A549 (cell line): ENCODE measurements around the gene DRC7. TPM values are rescaled to one million over a fixed set of nuclear protein-coding genes. Genes with fewer than 3 reads are reported as not detected.

ENCODE experiments used
- ATAC-seq, 2 experiments: fragments of 200-7000 bp in 1 of 2; fragments of >200 bp in 1 of 2; cut with Nextera tagmentation in 1 of 2; cut with Tn5 transposase in 1 of 2; 3 replicates each; pipeline versions ENCODE4 v1.8.0 to v1.9.1; 2018 to 2020; ENCODE audit warnings: mild to moderate bottlenecking in 1 of 2, moderate library complexity in 1 of 2
- CTCF ChIA-PET: fragments of 300-600 bp; sonication (Branson Sonifier 250); formaldehyde crosslinking; extraction: SDS; loops from one replicate; lab custom pipeline; 2021; ENCODE audit warnings: antibody characterized with exemption, inconsistent platforms; lab: Yijun Ruan, JAX
- POLR2A ChIA-PET: fragments of 350-600 bp; formaldehyde crosslinking; extraction: SDS; loops from one replicate; lab custom pipeline; 2021; ENCODE audit warnings: antibody characterized with exemption, inconsistent platforms; lab: Yijun Ruan, JAX
- DNase-seq, 2 experiments: peaks; one replicate each; pipeline versions ENCODE4 v3.0.0 to v3.0.0-alpha.2; 2011 to 2016; ENCODE audit warnings: low read depth in 1 of 2, low spot score in 1 of 2
- FAIRE-seq: peaks from 2 replicates; lab custom pipeline; 2011; peaks lifted over from hg19 to GRCh38; lab: Jason Lieb, UNC
- H3K27ac ChIP-seq, 2 experiments: fragments of >200 bp; sonication (Bioruptor Twin); formaldehyde crosslinking; 3 replicates each; pipeline ENCODE4 v1.5.1; 2016 to 2017
- H3K4me1 ChIP-seq: fragments of >200 bp; sonication (Bioruptor Twin); formaldehyde crosslinking; 3 replicates; pipeline ENCODE4 v1.6.1; 2016
- H3K4me2 ChIP-seq: fragments of >200 bp; sonication (Bioruptor Twin); formaldehyde crosslinking; 3 replicates; pipeline ENCODE4 v1.6.1; 2016
- H3K4me3 ChIP-seq: fragments of >200 bp; sonication (Bioruptor Twin); formaldehyde crosslinking; 3 replicates; pipeline ENCODE4 v1.5.1; 2016
- H3K9me3 ChIP-seq: fragments of >200 bp; sonication (Bioruptor Twin); formaldehyde crosslinking; 3 replicates; pipeline ENCODE4 v1.6.1; 2016
- CBX2 ChIP-seq: fragments of 200-600 bp; sonication (generic); IDR thresholded peaks from 2 replicates; pipeline ENCODE4 v1.6.1; 2016; ENCODE audit warnings: low read depth, mild to moderate bottlenecking, borderline replicate concordance
- CEBPB ChIP-seq, 2 experiments: fragments of >200 bp in 1 of 2; sonication (Bioruptor Twin) in 1 of 2; formaldehyde crosslinking in 1 of 2; IDR thresholded peaks; 2 replicates each; pipeline ENCODE4 v1.6.1; 2012 to 2016
- CHD4 ChIP-seq: fragments of 200-600 bp; sonication (generic); IDR thresholded peaks from 2 replicates; pipeline ENCODE4 v1.6.1; 2016; ENCODE audit warnings: antibody characterized with exemption, mild to moderate bottlenecking, borderline replicate concordance
- CTCF ChIP-seq: fragments of >200 bp; sonication (Bioruptor Twin); formaldehyde crosslinking; IDR thresholded peaks from 3 replicates; pipeline ENCODE4 v1.5.1; 2016
- EHF ChIP-seq: fragments of 250-450 bp; sonication (Bioruptor Pico); IDR thresholded peaks from 2 replicates; pipeline ENCODE4 v1.5.0; 2020; ENCODE audit warnings: mild to moderate bottlenecking
- ESRRA ChIP-seq: fragments of 150-350 bp; IDR thresholded peaks from 2 replicates; pipeline ENCODE4 v1.6.1; 2014; ENCODE audit warnings: mild to moderate bottlenecking, low read length, borderline replicate concordance
- FOSB ChIP-seq: fragments of 250-450 bp; sonication (Bioruptor Pico); IDR thresholded peaks from 2 replicates; pipeline ENCODE4 v1.5.0; 2020; ENCODE audit warnings: mild to moderate bottlenecking, moderate library complexity
- HDAC2 ChIP-seq: fragments of 200-600 bp; sonication (generic); IDR thresholded peaks from 2 replicates; pipeline ENCODE4 v1.6.1; 2016
- HOXA7 ChIP-seq: fragments of 250-450 bp; sonication (Bioruptor Pico); IDR thresholded peaks from 2 replicates; pipeline ENCODE4 v1.5.0; 2020; ENCODE audit warnings: mild to moderate bottlenecking, moderate library complexity
- HOXB5 ChIP-seq: fragments of 250-450 bp; sonication (Bioruptor Pico); IDR thresholded peaks from 2 replicates; pipeline ENCODE4 v1.5.0; 2020; ENCODE audit warnings: mild to moderate bottlenecking, moderate library complexity
- JUN ChIP-seq, 2 experiments: fragments of >200 bp; sonication (Bioruptor Twin); formaldehyde crosslinking; IDR thresholded peaks; 2 replicates in 1 of 2; 3 replicates in 1 of 2; pipeline ENCODE4 v1.6.1; 2016 to 2017
- JUNB ChIP-seq: fragments of >200 bp; sonication (Bioruptor Twin); formaldehyde crosslinking; IDR thresholded peaks from 2 replicates; pipeline ENCODE4 v1.6.1; 2016
- MAX ChIP-seq: IDR thresholded peaks from 2 replicates; pipeline ENCODE4 v1.6.1; 2012
- PHF8 ChIP-seq: fragments of 200-600 bp; sonication (generic); IDR thresholded peaks from 2 replicates; pipeline ENCODE4 v1.6.1; 2016; ENCODE audit warnings: low read depth, mild to moderate bottlenecking, antibody characterized with exemption, moderate library complexity, borderline replicate concordance
- POLR2A ChIP-seq: IDR thresholded peaks from 2 replicates; pipeline ENCODE4 v1.6.1; 2012; ENCODE audit warnings: mild to moderate bottlenecking, low read length
- POLR2AphosphoS2 ChIP-seq: conservative IDR thresholded peaks from 2 replicates; pipeline ENCODE4 v1.6.1; 2012; ENCODE audit warnings: low read length, improper control_type of control experiment, inconsistent platforms
- RAD21 ChIP-seq, 2 experiments: fragments of >200 bp in 1 of 2; sonication (Bioruptor Twin) in 1 of 2; formaldehyde crosslinking in 1 of 2; IDR thresholded peaks in 1 of 2; conservative IDR thresholded peaks in 1 of 2; 2 replicates in 1 of 2; 3 replicates in 1 of 2; pipeline ENCODE4 v1.6.1; 2012 to 2018; ENCODE audit warnings: inconsistent platforms in 1 of 2
- ZC3H11A ChIP-seq: fragments of 450-650 bp; IDR thresholded peaks from 2 replicates; pipeline ENCODE4 v1.6.1; 2014; ENCODE audit warnings: antibody characterized with exemption, mild to moderate bottlenecking
- ZFP36 ChIP-seq: fragments of 450-650 bp; IDR thresholded peaks from 2 replicates; pipeline ENCODE4 v1.6.1; 2014; ENCODE audit warnings: borderline replicate concordance; ENCODE audit not compliant: partially characterized antibody
- ZNF302 ChIP-seq: fragments of 250-450 bp; sonication (Bioruptor Pico); IDR thresholded peaks from 2 replicates; pipeline ENCODE4 v1.9.0; 2021; ENCODE audit warnings: inconsistent platforms, mild to moderate bottlenecking, moderate library complexity
- WGBS: methylation state at CpG from one replicate; pipeline ENCODE4 v1.1.6; 2017; ENCODE audit errors: missing lambda C conversion rate; 5-methylcytosine and 5-hydroxymethylcytosine counted together
- polyA plus RNA-seq, 4 experiments: library from polyadenylated mRNA; depleted of rRNA in 3 of 4; stranded (reverse); fragments of >200 nt; fragmentation: RNase III in 1 of 4; extraction: RNeasy Plus Mini Kit Qiagen cat#74134 plus additional on column Dnase treatment in 1 of 4; gene quantifications; 2 replicates in 3 of 4; 3 replicates in 1 of 4; pipeline ENCODE4 v1.2.3, GENCODE V29; 2011 to 2017
- TF ChIP-seq, protein P1 (sequence below): fragments of >200 bp; sonication (Bioruptor Twin); formaldehyde crosslinking; IDR thresholded peaks from 2 replicates; pipeline ENCODE4 v1.6.1; 2016

The DRC7 gene
- polyA plus RNA-seq, 2 of the 4 experiments (the other 2 are of a cell fraction) = 0.10 to 0.28 TPM

DNA sequence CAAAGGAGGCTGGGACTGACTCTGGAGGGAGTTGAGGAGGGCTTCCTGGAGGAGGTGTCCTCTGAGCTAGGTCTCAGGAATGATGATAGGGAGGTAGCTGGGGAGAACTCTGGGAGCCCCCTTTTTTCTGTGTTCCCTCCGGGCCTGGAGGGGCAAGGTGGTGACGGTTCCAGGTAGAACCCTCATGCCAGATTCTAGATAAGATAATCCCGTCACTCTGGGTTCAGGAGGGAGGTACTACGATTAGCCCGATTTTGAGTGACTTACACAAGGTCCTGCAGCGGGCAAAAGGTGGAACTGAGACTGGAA is 45.2 kb upstream of the DRC7 start:
- ChIA-PET POLR2A (no interaction called here), CTCF (interaction anchor here (0.6 to 16.2 kb wide), 43 partner anchors 9 to 478 kb away, joined by 3 to 785 read pairs (median 6); partner anchors contain the start of genes ADGRG1, ADGRG3, KATNB1 and USB1)
- no peak overlapping the region for H3K4me2 ChIP-seq
- FAIRE-seq (no peak), DNase-seq (no peak), ATAC-seq (no peak; a peak in 1 of 6 replicates)
- no peak overlapping the region for H3K4me3 ChIP-seq
- H3K9me3 ChIP-seq = no peaks in the 10 kb centered on the region
- H3K27ac ChIP-seq = peak overlapping the region in 1 of 2 experiments; percentile 66; a peak in 3 of 6 replicates
- H3K4me1 ChIP-seq = peaks cover 36% of the 10 kb centered on the region
- 71% methylated on average over 6 of the region's 6 CpGs for WGBS
- TF ChIP-seq CBX2 (no peak), ZFP36 (peak; percentile 98)

- POLR2A ChIA-PET = no interaction called here
- FAIRE-seq (no peak), DNase-seq (no peak), ATAC-seq (no peak)
- no peak overlapping the region for H3K4me2 ChIP-seq
- TF ChIP-seq, protein P1, sequence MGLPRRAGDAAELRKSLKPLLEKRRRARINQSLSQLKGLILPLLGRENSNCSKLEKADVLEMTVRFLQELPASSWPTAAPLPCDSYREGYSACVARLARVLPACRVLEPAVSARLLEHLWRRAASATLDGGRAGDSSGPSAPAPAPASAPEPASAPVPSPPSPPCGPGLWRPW = no peak
- TF ChIP-seq EHF (CRISPR knock-in tag) = no peak
- no peak for TF ChIP-seq FOSB (CRISPR knock-in tag)
- no peak overlapping the region for H3K4me3 ChIP-seq
- CTCF ChIA-PET = interaction anchor here (0.6 to 16.2 kb wide), 44 partner anchors 9 to 478 kb away, joined by 3 to 785 read pairs (median 6); partner anchors contain the start of genes ADGRG1, ADGRG3, KATNB1 and USB1
- H3K4me1 ChIP-seq = peaks cover 32% of the 10 kb centered on the region
- H3K9me3 ChIP-seq = no peaks in the 10 kb centered on the region
- peak overlapping the region in 1 of 2 experiments; percentile 66; a peak in 3 of 6 replicates for H3K27ac ChIP-seq
- 83% methylated on average over 7 of the region's 7 CpGs for WGBS
Measured at GRCh38 chr16:57649846-57650245, 44.8 kb upstream of the DRC7 start.

DNA sequence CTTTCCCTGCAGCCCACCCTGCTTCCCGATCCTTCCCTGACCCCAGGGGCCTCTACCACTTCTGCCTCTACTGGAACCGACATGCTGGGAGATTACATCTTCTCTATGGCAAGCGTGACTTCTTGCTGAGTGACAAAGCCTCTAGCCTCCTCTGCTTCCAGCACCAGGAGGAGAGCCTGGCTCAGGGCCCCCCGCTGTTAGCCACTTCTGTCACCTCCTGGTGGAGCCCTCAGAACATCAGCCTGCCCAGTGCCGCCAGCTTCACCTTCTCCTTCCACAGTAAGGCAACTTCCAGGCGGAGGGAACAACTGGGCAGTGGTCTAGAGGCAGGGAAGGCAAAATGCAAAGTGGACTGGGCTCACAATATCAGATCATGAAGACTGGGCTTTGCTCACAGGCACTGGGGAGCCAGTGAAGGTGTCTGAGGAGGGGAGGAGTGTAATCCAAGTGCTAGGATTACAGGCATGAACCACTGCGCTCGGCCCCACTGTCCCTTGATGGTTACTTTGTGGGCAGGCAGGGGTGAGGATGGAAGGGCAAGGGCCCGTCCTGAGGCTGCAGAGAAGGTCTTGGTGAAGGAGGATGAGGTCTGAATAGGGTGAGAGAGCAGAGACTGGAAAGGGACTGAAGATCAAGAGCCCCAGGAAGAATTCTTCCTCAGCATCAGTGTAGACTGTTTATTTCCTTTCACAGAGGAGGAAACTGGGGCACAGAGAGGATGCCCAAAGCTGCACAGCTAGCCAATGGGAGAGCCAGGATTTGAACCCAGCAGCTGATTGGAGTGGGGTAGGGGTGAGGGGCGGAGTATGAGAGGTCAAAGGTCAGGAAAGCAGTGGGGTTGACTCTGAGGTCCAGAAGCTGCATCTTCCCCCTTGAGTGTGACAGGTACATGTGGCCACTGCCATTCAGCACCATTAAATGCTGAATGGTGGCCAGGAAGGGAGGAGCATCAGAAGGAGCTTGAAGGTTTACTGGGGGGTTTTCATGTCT is 43.0 kb upstream of the DRC7 start:
- peaks cover 15% of the 10 kb centered on the region for H3K4me1 ChIP-seq
- CTCF ChIA-PET = interaction anchor here (0.6 to 16.2 kb wide), 6 partner anchors 8 to 470 kb away, joined by 3 to 785 read pairs (median 4); no protein-coding TSS in a partner anchor
- FAIRE-seq = no peak

GRCh38 chr16:57652695-57653471 is 41.7 kb upstream of the DRC7 start:
- TF ChIP-seq HOXA7 (CRISPR knock-in tag) (no peak), ESRRA (no peak), HOXB5 (CRISPR knock-in tag) (no peak), HDAC2 (no peak), POLR2AphosphoS2 (no peak), POLR2A (no peak), MAX (no peak), CEBPB (IDR thresholded peaks at IDR 0.05) (no peak), ZNF302 (CRISPR knock-in tag) (no peak), CTCF (no peak), PHF8 (no peak)
- TF ChIP-seq, all 56 proteins: peak for 0
- CTCF ChIA-PET = interaction anchor here (0.6 to 16.2 kb wide), 7 partner anchors 10 to 469 kb away, joined by 3 to 785 read pairs (median 3); no protein-coding TSS in a partner anchor
- 94% methylated on average over 13 of the region's 23 CpGs for WGBS
- Histone ChIP-seq H3K4me1 (peaks cover 3% of the 10 kb centered on the region; the same call in 1 of the 3 replicates), H3K4me3 (no peak overlapping the region), H3K4me2 (no peak overlapping the region), H3K9me3 (no peaks in the 10 kb centered on the region), H3K27ac (peak overlapping the region in 1 of 2 experiments; percentile 25; a peak in 1 of 6 replicates)
- ATAC-seq (no peak), DNase-seq (no peak), FAIRE-seq (no peak)
- POLR2A ChIA-PET = no interaction called here

More for the DNA sequence above, 43.0 kb upstream of the DRC7 start:
- DNase-seq (no peak), ATAC-seq (no peak)
- Histone ChIP-seq H3K27ac (no peak overlapping the region), H3K4me3 (no peak overlapping the region), H3K4me2 (no peak overlapping the region), H3K9me3 (no peaks in the 10 kb centered on the region)
- 92% methylated on average over 10 of the region's 10 CpGs for WGBS
- POLR2A ChIA-PET = no interaction called here
- no peak for TF ChIP-seq CBX2
- TF ChIP-seq ZFP36 = peak; percentile 45
- TF ChIP-seq CHD4 = no peak
- no peak for TF ChIP-seq JUNB
- no peak for TF ChIP-seq EHF (CRISPR knock-in tag)
- no peak for TF ChIP-seq JUN (IDR thresholded peaks at IDR 0.05)
- TF ChIP-seq ZC3H11A = no peak
- TF ChIP-seq RAD21 (conservative IDR thresholded peaks at IDR 0.05 in 1 of 2, IDR thresholded peaks at IDR 0.05 in 1 of 2) = 0 out of 5 replicates have a peak, but pooled peaks of 1 of the 2 experiments have one; percentile 8
